H9 (cell line): ENCODE measurements around the gene MICAL2. TPM values are rescaled to one million over a fixed set of nuclear protein-coding genes. Genes with fewer than 3 reads are reported as not detected.

Experiments
- DNase-seq: peaks from one replicate; pipeline ENCODE4 v3.0.0-alpha.2; 2017
- H2AFZ ChIP-seq: one replicate; pipeline ENCODE4 v1.6.1; 2013; ENCODE audit warnings: mild to moderate bottlenecking, low read length, control low read depth, moderate library complexity
- H2AK5ac ChIP-seq: 2 replicates; pipeline ENCODE4 v1.6.1; 2013; ENCODE audit warnings: low read length, control low read depth, mixed read lengths; ENCODE audit not compliant: insufficient read length
- H2BK120ac ChIP-seq: one replicate; pipeline ENCODE4 v1.6.1; 2013; ENCODE audit warnings: low read depth, mild to moderate bottlenecking, low read length, control low read depth, inconsistent platforms; ENCODE audit not compliant: poor library complexity, severe bottlenecking
- H2BK12ac ChIP-seq: 2 replicates; pipeline ENCODE4 v1.6.1; 2013; ENCODE audit warnings: low read length, control low read depth, mixed read lengths, low read depth; ENCODE audit not compliant: insufficient read length
- H2BK15ac ChIP-seq: 2 replicates; pipeline ENCODE4 v1.6.1; 2013; ENCODE audit warnings: low read depth, low read length, control low read depth
- H2BK20ac ChIP-seq: one replicate; pipeline ENCODE4 v1.6.1; 2013; ENCODE audit warnings: low read depth, mild to moderate bottlenecking, low read length, control low read depth, inconsistent platforms; ENCODE audit not compliant: poor library complexity, severe bottlenecking
- H2BK5ac ChIP-seq: 2 replicates; pipeline ENCODE4 v1.6.1; 2013; ENCODE audit warnings: low read length, control low read depth, mixed read lengths; ENCODE audit not compliant: insufficient read length
- H3K14ac ChIP-seq: 2 replicates; pipeline ENCODE4 v1.6.1; 2013; ENCODE audit warnings: low read length, control low read depth; ENCODE audit not compliant: insufficient read depth
- H3K18ac ChIP-seq: 2 replicates; pipeline ENCODE4 v1.6.1; 2013; ENCODE audit warnings: low read depth, mild to moderate bottlenecking, mixed read lengths, low read length, control low read depth; ENCODE audit not compliant: insufficient read length
- H3K23ac ChIP-seq: 2 replicates; pipeline ENCODE4 v1.6.1; 2013; ENCODE audit warnings: low read length, control low read depth, mixed read lengths, low read depth; ENCODE audit not compliant: insufficient read length
- H3K23me2 ChIP-seq: 2 replicates; pipeline ENCODE4 v1.6.1; 2013; ENCODE audit warnings: low read depth, mild to moderate bottlenecking, mixed read lengths, low read length, control low read depth; ENCODE audit not compliant: insufficient read length, poor library complexity, severe bottlenecking
- H3K27ac ChIP-seq: 2 replicates; pipeline ENCODE4 v1.5.1; 2013; ENCODE audit warnings: low read length, control low read depth, mixed read lengths, low read depth; ENCODE audit not compliant: insufficient read length
- H3K27me3 ChIP-seq: 2 replicates; pipeline ENCODE4 v1.6.1; 2013; ENCODE audit warnings: low read length, control low read depth, inconsistent platforms; ENCODE audit not compliant: insufficient read depth
- H3K4ac ChIP-seq: 2 replicates; pipeline ENCODE4 v1.6.1; 2013; ENCODE audit warnings: low read depth, mild to moderate bottlenecking, control low read depth, inconsistent platforms, low read length, moderate library complexity
- H3K4me1 ChIP-seq: 2 replicates; pipeline ENCODE4 v1.6.1; 2013; ENCODE audit warnings: low read length, control low read depth, inconsistent platforms; ENCODE audit not compliant: insufficient read depth
- H3K4me2 ChIP-seq: 2 replicates; pipeline ENCODE4 v1.6.1; 2013; ENCODE audit warnings: low read length, control low read depth, mixed read lengths; ENCODE audit not compliant: insufficient read length, insufficient read depth
- H3K56ac ChIP-seq: 2 replicates; pipeline ENCODE4 v1.6.1; 2013; ENCODE audit warnings: low read depth, mild to moderate bottlenecking, mixed read lengths, low read length, control low read depth; ENCODE audit not compliant: insufficient read length
- H3K79me1 ChIP-seq: 2 replicates; pipeline ENCODE4 v1.6.1; 2013; ENCODE audit warnings: low read depth, mild to moderate bottlenecking, moderate library complexity, low read length, control low read depth, inconsistent platforms; ENCODE audit not compliant: insufficient read depth, poor library complexity, severe bottlenecking
- H3K79me2 ChIP-seq: 2 replicates; pipeline ENCODE4 v1.6.1; 2013; ENCODE audit warnings: low read length, control low read depth, inconsistent platforms; ENCODE audit not compliant: insufficient read depth
- H3K9ac ChIP-seq: 2 replicates; pipeline ENCODE4 v1.6.1; 2013; ENCODE audit warnings: low read length, control low read depth, mixed read lengths; ENCODE audit not compliant: insufficient read length; ENCODE audit errors: extremely low read depth
- H3K9me3 ChIP-seq: one replicate; pipeline ENCODE4 v1.6.1; 2013; ENCODE audit warnings: low read depth, low read length, inconsistent platforms; ENCODE audit not compliant: control insufficient read depth
- H3T11ph ChIP-seq: one replicate; pipeline ENCODE4 v1.6.1; 2013; ENCODE audit warnings: mild to moderate bottlenecking, low read length, control low read depth, inconsistent platforms
- H4K20me1 ChIP-seq: one replicate; pipeline ENCODE4 v1.6.1; 2013; ENCODE audit not compliant: control insufficient read depth, insufficient read length, insufficient read depth
- H4K5ac ChIP-seq: 2 replicates; pipeline ENCODE4 v1.6.1; 2013; ENCODE audit warnings: low read depth, mild to moderate bottlenecking, mixed read lengths, low read length, control low read depth; ENCODE audit not compliant: insufficient read length
- H4K8ac ChIP-seq: replicated peaks from 2 replicates; pipeline ENCODE4 v1.6.1; 2013; ENCODE audit warnings: low read length, control low read depth, mixed read lengths, low read depth; ENCODE audit not compliant: insufficient read length
- H4K91ac ChIP-seq: 2 replicates; pipeline ENCODE4 v1.6.1; 2013; ENCODE audit warnings: low read depth, mild to moderate bottlenecking, moderate library complexity, mixed read lengths, low read length, control low read depth; ENCODE audit not compliant: insufficient read length
- H3K27ac Mint-ChIP-seq, 3 experiments: 2 replicates in 2 of 3; 3 replicates in 1 of 3; pipeline ENCODE4 v1.8.0; 2020 to 2021; ENCODE audit warnings: mixed read lengths in 3 of 3, mild to moderate bottlenecking in 1 of 3, moderate library complexity in 1 of 3
- H3K27me3 Mint-ChIP-seq: 2 replicates; pipeline ENCODE4 v1.8.0; 2021; ENCODE audit warnings: low read depth, mild to moderate bottlenecking, moderate library complexity, mixed read lengths
- H3K36me3 Mint-ChIP-seq, 3 experiments: 2 replicates in 2 of 3; 3 replicates in 1 of 3; pipeline ENCODE4 v1.8.0; 2020 to 2021; ENCODE audit warnings: low read depth in 3 of 3, mixed read lengths in 3 of 3; ENCODE audit not compliant: insufficient read depth in 1 of 3
- H3K4me1 Mint-ChIP-seq, 2 experiments: 2 replicates each; pipeline ENCODE4 v1.8.0; 2020; ENCODE audit warnings: mixed read lengths in 2 of 2
- H3K4me3 Mint-ChIP-seq, 2 experiments: 2 replicates in 1 of 2; 3 replicates in 1 of 2; pipeline ENCODE4 v1.8.0; 2020 to 2021; ENCODE audit warnings: mild to moderate bottlenecking in 2 of 2, mixed read lengths in 2 of 2, moderate library complexity in 1 of 2
- H3K9me3 Mint-ChIP-seq, 2 experiments: 2 replicates in 1 of 2; 3 replicates in 1 of 2; pipeline ENCODE4 v1.8.0; 2020; ENCODE audit warnings: mild to moderate bottlenecking in 2 of 2, mixed read lengths in 2 of 2, moderate library complexity in 1 of 2
- WGBS: extraction: QIAGEN DNeasy Blood & Tissue Kit; methylation state at CpG from one replicate; pipeline ENCODE4 v1.1.7; 2013; ENCODE audit warnings: missing lambda C conversion rate, low lambda C conversion rate, mixed read lengths; ENCODE audit not compliant: insufficient read length; ENCODE audit errors: extremely low coverage; 5-methylcytosine and 5-hydroxymethylcytosine counted together
- total RNA-seq: library from RNA; stranded (reverse); gene quantifications from 2 replicates; pipeline ENCODE4 v1.2.1, GENCODE V29; 2021
- TF ChIP-seq, protein P1 (sequence below): fragments of 200-600 bp; sonication (generic); conservative IDR thresholded peaks from 3 replicates; pipeline ENCODE4 v1.8.0; 2021; ENCODE audit warnings: antibody characterized with exemption, mild to moderate bottlenecking

MICAL2 gene
- total RNA-seq, 1 experiment from 2014 or later, result 4.7 TPM

DNA sequence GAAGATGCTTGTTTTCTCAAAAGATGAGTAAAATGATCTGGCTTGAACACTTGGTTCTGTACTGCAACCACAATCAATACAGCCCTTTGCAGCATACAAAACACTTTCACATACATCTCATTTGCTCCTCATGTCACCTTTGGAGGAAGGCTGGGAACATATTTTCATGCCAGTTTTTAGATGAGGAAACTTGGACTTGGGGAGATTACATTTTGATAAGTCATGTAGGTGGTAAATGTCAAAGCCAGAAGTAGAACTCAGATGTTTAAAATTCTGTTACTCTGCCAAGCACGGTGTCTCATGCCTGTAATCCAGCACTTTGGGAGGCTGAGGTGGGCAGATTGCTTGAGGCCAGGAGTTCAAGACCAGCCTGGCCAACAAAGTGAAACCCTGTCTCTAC, 121.8 kb downstream of the MICAL2 start:
- Histone ChIP-seq H3K79me1 (no peaks in the 10 kb centered on the region), H4K8ac (no peak overlapping the region), H3K9ac (no peak overlapping the region), H2BK12ac (no peak overlapping the region), H4K91ac (no peak overlapping the region), H3T11ph (no peak overlapping the region), H3K27me3 (no peaks in the 10 kb centered on the region), H3K14ac (no peak overlapping the region), H2BK120ac (no peak overlapping the region), H3K23ac (no peak overlapping the region), H2BK15ac (no peak overlapping the region), H2BK20ac (no peak overlapping the region), H3K79me2 (no peaks in the 10 kb centered on the region), H3K56ac (no peak overlapping the region), H2AFZ (no peak overlapping the region), H3K18ac (no peak overlapping the region), H3K23me2 (no peaks in the 10 kb centered on the region), H3K27ac (no peak overlapping the region), H3K4ac (no peak overlapping the region), H2AK5ac (no peak overlapping the region), H3K4me2 (no peak overlapping the region), H4K5ac (no peak overlapping the region), H2BK5ac (no peak overlapping the region), H3K9me3 (no peaks in the 10 kb centered on the region), H4K20me1 (no peaks in the 10 kb centered on the region), H3K4me1 (no peaks in the 10 kb centered on the region)
- WGBS, result no CpG with 5 or more reads among the region's 1 CpG
- Mint-ChIP-seq H3K9me3 (no peaks in the 10 kb centered on the region), H3K27me3 (peaks cover 4% of the 10 kb centered on the region), H3K36me3 (no peaks in the 10 kb centered on the region), H3K4me1 (peaks cover 0 to 9% of the 10 kb centered on the region in 2 experiments; a peak in 1 of 4 replicates), H3K27ac (no peak overlapping the region), H3K4me3 (no peak overlapping the region)
- DNase-seq, result no peak
- TF ChIP-seq, protein P1, sequence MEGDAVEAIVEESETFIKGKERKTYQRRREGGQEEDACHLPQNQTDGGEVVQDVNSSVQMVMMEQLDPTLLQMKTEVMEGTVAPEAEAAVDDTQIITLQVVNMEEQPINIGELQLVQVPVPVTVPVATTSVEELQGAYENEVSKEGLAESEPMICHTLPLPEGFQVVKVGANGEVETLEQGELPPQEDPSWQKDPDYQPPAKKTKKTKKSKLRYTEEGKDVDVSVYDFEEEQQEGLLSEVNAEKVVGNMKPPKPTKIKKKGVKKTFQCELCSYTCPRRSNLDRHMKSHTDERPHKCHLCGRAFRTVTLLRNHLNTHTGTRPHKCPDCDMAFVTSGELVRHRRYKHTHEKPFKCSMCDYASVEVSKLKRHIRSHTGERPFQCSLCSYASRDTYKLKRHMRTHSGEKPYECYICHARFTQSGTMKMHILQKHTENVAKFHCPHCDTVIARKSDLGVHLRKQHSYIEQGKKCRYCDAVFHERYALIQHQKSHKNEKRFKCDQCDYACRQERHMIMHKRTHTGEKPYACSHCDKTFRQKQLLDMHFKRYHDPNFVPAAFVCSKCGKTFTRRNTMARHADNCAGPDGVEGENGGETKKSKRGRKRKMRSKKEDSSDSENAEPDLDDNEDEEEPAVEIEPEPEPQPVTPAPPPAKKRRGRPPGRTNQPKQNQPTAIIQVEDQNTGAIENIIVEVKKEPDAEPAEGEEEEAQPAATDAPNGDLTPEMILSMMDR, result no peak
